Measurements from ENCODE around the gene FOXP1.

GRCh38 chr3:71029770-71030169, 553.8 kb downstream of the FOXP1 start:
- TF ChIP-seq CTCF (IDR thresholded peaks at IDR 0.05) (no peak), POLR2A (IDR thresholded peaks at IDR 0.05; ENCODE audit: low read depth) (no peak), POLR2AphosphoS5 (IDR thresholded peaks at IDR 0.05) (no peak), EP300 (IDR thresholded peaks at IDR 0.05) (no peak)

Measured in esophagus muscularis mucosa (tissue), 4 donors.